ENCODE measurements around the gene C17orf114.

The C17orf114 gene

GRCh38 chr17:4827399-4827798 lies 25.3 kb upstream of the C17orf114 start:
- H3K4me1 Mint-ChIP-seq (ENCODE audit: low read depth, unreplicated experiment), result no peaks in the 10 kb centered on the region
- no peak for FAIRE-seq

DNA sequence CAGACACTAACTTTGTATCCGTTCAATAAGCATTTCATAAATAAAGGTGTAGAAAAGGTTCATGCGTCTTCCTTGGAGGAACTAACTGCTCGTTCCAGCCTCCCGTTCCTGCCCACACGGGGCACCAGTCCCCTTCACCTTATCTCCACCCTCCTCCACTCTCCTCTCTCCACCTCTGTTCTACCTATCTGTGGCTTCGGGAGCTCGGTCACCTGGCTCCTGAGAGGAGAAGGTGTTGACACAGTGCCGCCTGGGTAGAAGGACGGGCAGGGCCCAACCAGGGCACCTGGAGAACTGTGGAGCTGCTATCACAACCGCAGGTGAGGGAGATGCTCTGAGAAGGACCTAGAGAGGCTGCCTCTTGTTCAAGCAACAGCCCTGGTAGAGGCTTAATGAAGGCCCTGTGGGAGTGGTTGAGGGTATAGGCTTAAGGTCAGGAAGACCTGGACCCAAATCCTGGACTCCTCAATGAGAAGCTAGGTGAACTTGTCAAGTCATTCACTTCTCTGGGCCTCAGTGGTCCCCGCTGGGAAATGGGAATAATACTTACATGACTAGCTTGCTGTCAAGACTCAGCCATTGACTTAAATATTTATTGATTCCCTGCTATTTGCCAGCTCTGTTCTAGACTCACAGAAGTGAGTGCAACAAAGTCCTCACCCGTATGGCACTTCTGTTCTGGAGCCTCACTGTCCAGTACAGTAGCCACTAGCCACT lies 21.4 kb upstream of the C17orf114 start:
- H3K4me1 ChIP-seq (ENCODE audit: insufficient read depth, low read length), result no peaks in the 10 kb centered on the region
- H3K9ac ChIP-seq (ENCODE audit: low read length), result no peak overlapping the region
- H3K27ac ChIP-seq (ENCODE audit: low read depth, low read length), result no peak overlapping the region
- no peak overlapping the region for H3K4me3 ChIP-seq (ENCODE audit: insufficient read depth, low read depth, low read length)
- H3K27me3 Mint-ChIP-seq (ENCODE audit: low read depth, unreplicated experiment), result no peaks in the 10 kb centered on the region
- H3K9me3 ChIP-seq (ENCODE audit: insufficient read depth, low read depth, low read length), result no peaks in the 10 kb centered on the region
- no peak for TF ChIP-seq EZH2 (IDR thresholded peaks at IDR 0.05; ENCODE audit: insufficient read depth, low read length)
- TF ChIP-seq, protein P1, sequence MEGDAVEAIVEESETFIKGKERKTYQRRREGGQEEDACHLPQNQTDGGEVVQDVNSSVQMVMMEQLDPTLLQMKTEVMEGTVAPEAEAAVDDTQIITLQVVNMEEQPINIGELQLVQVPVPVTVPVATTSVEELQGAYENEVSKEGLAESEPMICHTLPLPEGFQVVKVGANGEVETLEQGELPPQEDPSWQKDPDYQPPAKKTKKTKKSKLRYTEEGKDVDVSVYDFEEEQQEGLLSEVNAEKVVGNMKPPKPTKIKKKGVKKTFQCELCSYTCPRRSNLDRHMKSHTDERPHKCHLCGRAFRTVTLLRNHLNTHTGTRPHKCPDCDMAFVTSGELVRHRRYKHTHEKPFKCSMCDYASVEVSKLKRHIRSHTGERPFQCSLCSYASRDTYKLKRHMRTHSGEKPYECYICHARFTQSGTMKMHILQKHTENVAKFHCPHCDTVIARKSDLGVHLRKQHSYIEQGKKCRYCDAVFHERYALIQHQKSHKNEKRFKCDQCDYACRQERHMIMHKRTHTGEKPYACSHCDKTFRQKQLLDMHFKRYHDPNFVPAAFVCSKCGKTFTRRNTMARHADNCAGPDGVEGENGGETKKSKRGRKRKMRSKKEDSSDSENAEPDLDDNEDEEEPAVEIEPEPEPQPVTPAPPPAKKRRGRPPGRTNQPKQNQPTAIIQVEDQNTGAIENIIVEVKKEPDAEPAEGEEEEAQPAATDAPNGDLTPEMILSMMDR (IDR thresholded peaks at IDR 0.05; ENCODE audit: insufficient read depth, low read depth, low read length), result no peak
- H3K4me3 Mint-ChIP-seq (ENCODE audit: unreplicated experiment), result no peak overlapping the region
- H2AFZ ChIP-seq (ENCODE audit: low read depth, low read length), result no peak overlapping the region
- peaks cover 14% of the 10 kb centered on the region for H3K36me3 Mint-ChIP-seq (ENCODE audit: low read depth, unreplicated experiment)
- H3K4me2 ChIP-seq (ENCODE audit: low read length), result no peak overlapping the region
- no peaks in the 10 kb centered on the region for H3K9me3 Mint-ChIP-seq (ENCODE audit: unreplicated experiment)
- H3K36me3 ChIP-seq (ENCODE audit: insufficient read depth, low read length), result no peaks in the 10 kb centered on the region
- H3K27ac Mint-ChIP-seq (ENCODE audit: unreplicated experiment), result no peak overlapping the region
- H3K4me1 Mint-ChIP-seq (ENCODE audit: low read depth, unreplicated experiment), result no peaks in the 10 kb centered on the region
- FAIRE-seq, result no peak
- no peaks in the 10 kb centered on the region for H4K20me1 ChIP-seq (ENCODE audit: insufficient read depth, low read length)
- H3K27me3 ChIP-seq (ENCODE audit: insufficient read depth, low read length), result no peaks in the 10 kb centered on the region
- no peaks in the 10 kb centered on the region for H3K79me2 ChIP-seq (ENCODE audit: insufficient read depth, low read length)
- no peak for DNase-seq (ENCODE audit: low read depth)

More at GRCh38 chr17:4827399-4827798, 25.3 kb upstream of the C17orf114 start:
- no peak overlapping the region for H3K27ac Mint-ChIP-seq (ENCODE audit: unreplicated experiment)
- Histone ChIP-seq H2AFZ (ENCODE audit: low read depth, low read length) (no peak overlapping the region), H3K79me2 (ENCODE audit: insufficient read depth, low read length) (no peaks in the 10 kb centered on the region), H3K27ac (ENCODE audit: low read depth, low read length) (no peak overlapping the region), H3K4me3 (ENCODE audit: insufficient read depth, low read depth, low read length) (no peak overlapping the region), H3K36me3 (ENCODE audit: insufficient read depth, low read length) (no peaks in the 10 kb centered on the region), H3K9me3 (ENCODE audit: insufficient read depth, low read depth, low read length) (no peaks in the 10 kb centered on the region), H3K4me2 (ENCODE audit: low read length) (no peak overlapping the region), H3K27me3 (ENCODE audit: insufficient read depth, low read length) (no peaks in the 10 kb centered on the region), H3K4me1 (ENCODE audit: insufficient read depth, low read length) (no peaks in the 10 kb centered on the region), H3K9ac (ENCODE audit: low read length) (no peak overlapping the region), H4K20me1 (ENCODE audit: insufficient read depth, low read length) (no peaks in the 10 kb centered on the region)
- no peaks in the 10 kb centered on the region for H3K27me3 Mint-ChIP-seq (ENCODE audit: low read depth, unreplicated experiment)
- no peak overlapping the region for H3K4me3 Mint-ChIP-seq (ENCODE audit: unreplicated experiment)
- DNase-seq (ENCODE audit: low read depth), result no peak
- peaks cover 9% of the 10 kb centered on the region for H3K36me3 Mint-ChIP-seq (ENCODE audit: low read depth, unreplicated experiment)
- no peaks in the 10 kb centered on the region for H3K9me3 Mint-ChIP-seq (ENCODE audit: unreplicated experiment)
- no peak for TF ChIP-seq EZH2 (IDR thresholded peaks at IDR 0.05; ENCODE audit: insufficient read depth, low read length)
- TF ChIP-seq, protein P1 (IDR thresholded peaks at IDR 0.05; ENCODE audit: insufficient read depth, low read depth, low read length), result no peak

DNA sequence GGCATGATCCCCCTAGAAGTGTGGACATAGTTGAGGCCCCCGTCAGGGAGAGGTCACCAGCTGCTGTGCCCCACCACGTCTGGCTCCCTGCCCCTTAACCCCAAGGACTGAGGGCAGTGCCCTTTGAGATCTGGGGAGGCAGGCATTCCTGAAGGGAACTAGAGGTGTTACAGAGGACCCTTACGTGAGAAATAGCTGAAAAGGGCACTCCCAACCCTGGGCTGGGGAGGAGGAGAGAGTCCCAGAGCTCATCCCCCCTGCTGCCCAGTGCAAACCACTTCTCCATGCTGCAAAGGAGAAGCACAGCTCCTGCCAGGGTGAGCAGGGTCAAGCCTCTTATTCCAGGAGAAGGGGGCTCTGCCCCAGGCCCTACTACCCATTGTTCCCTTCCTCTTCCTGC lies 20.7 kb upstream of the C17orf114 start:
- Mint-ChIP-seq H3K36me3 (ENCODE audit: low read depth, unreplicated experiment) (peaks cover 11% of the 10 kb centered on the region), H3K4me3 (ENCODE audit: unreplicated experiment) (no peak overlapping the region), H3K9me3 (ENCODE audit: unreplicated experiment) (no peaks in the 10 kb centered on the region), H3K27me3 (ENCODE audit: low read depth, unreplicated experiment) (no peaks in the 10 kb centered on the region), H3K4me1 (ENCODE audit: low read depth, unreplicated experiment) (no peaks in the 10 kb centered on the region), H3K27ac (ENCODE audit: unreplicated experiment) (no peak overlapping the region)
- H3K27ac ChIP-seq (ENCODE audit: low read depth, low read length), result no peak overlapping the region
- H3K4me3 ChIP-seq (ENCODE audit: insufficient read depth, low read depth, low read length), result no peak overlapping the region
- H3K27me3 ChIP-seq (ENCODE audit: insufficient read depth, low read length), result no peaks in the 10 kb centered on the region
- no peaks in the 10 kb centered on the region for H3K9me3 ChIP-seq (ENCODE audit: insufficient read depth, low read depth, low read length)
- no peak overlapping the region for H2AFZ ChIP-seq (ENCODE audit: low read depth, low read length)
- TF ChIP-seq EZH2 (IDR thresholded peaks at IDR 0.05; ENCODE audit: insufficient read depth, low read length), result no peak
- TF ChIP-seq, protein P1 (IDR thresholded peaks at IDR 0.05; ENCODE audit: insufficient read depth, low read depth, low read length), result no peak
- H3K4me1 ChIP-seq (ENCODE audit: insufficient read depth, low read length), result no peaks in the 10 kb centered on the region
- H3K9ac ChIP-seq (ENCODE audit: low read length), result no peak overlapping the region
- FAIRE-seq (no peak), DNase-seq (ENCODE audit: low read depth) (no peak)
- no peaks in the 10 kb centered on the region for H3K79me2 ChIP-seq (ENCODE audit: insufficient read depth, low read length)
- H3K36me3 ChIP-seq (ENCODE audit: insufficient read depth, low read length), result no peaks in the 10 kb centered on the region
- H4K20me1 ChIP-seq (ENCODE audit: insufficient read depth, low read length), result no peaks in the 10 kb centered on the region
- no peak overlapping the region for H3K4me2 ChIP-seq (ENCODE audit: low read length)

Measured in astrocyte (in vitro differentiated cells and primary cell).